Mucosa of stomach (tissue), 1 donor: Measurements from ENCODE around the gene ZDHHC18.

Source experiments
- H3K27me3 ChIP-seq: one replicate; pipeline ENCODE4 v1.7.0; 2013; ENCODE audit warnings: mild to moderate bottlenecking, low read length; ENCODE audit not compliant: control insufficient read depth, insufficient read depth
- H3K36me3 ChIP-seq: one replicate; pipeline ENCODE4 v1.7.0; 2013; ENCODE audit warnings: low read length; ENCODE audit not compliant: control insufficient read depth, insufficient read depth
- H3K4me1 ChIP-seq: one replicate; pipeline ENCODE4 v1.7.0; 2013; ENCODE audit warnings: mild to moderate bottlenecking, low read length; ENCODE audit not compliant: control insufficient read depth, insufficient read depth
- H3K4me3 ChIP-seq: one replicate; pipeline ENCODE4 v1.7.0; 2013; ENCODE audit warnings: low read length
- H3K9ac ChIP-seq: one replicate; pipeline ENCODE4 v1.7.0; 2013; ENCODE audit warnings: mild to moderate bottlenecking, low read length, moderate library complexity
- H3K9me3 ChIP-seq: one replicate; pipeline ENCODE4 v1.7.0; 2013; ENCODE audit warnings: mild to moderate bottlenecking, low read length, moderate library complexity; ENCODE audit not compliant: control insufficient read depth
- donor health status: Pancreatic carcinoma.

ZDHHC18 gene

DNA sequence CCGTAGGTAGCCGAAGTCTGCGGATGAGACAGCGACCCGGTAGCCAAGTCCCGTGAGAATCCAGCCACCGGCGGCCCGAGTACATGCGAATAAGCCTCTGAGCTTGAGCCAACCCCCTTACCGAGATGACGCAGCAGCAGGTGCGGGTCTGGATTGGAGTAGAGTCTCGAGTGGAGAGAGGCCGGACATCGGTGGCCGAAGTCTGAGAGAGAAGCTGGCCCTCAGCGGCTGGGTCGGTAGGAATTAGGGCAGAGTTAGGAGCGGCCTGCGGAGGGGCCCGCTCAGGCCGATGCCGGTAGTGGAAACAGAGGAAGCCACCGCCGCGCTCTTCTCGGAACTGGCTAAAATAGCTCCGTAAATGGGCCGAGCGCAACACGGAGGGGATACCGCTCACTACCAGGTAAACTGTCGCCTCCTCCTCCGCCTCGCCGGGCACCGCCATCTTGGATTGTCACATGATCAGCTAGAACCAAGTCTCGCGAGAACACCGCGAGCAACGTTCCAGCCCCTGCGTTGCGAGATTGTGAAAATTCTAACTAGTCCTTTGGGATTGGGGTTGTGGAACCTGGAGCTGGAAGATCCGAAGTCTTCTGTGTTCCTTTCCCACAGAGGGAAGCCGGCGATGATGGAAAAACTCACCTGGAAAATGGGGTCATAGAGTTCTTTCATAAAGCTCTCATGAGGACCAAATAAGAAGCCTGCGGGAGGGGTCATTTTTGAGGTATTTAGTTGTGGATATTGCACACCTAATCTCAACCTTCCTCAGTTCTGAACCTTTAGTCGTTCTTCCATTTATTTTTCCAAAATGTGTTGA, 73.7 kb downstream of the ZDHHC18 start, which contains the start of gene GPATCH3:
Gene GPATCH3, minus strand, starts transcription at position 467 of the 814 bp plus-strand sequence. Its CDS starts 25 bp downstream, at position 442.
- H3K9ac ChIP-seq: peak within 1 kb of the TSS; percentile 95
- H3K27me3 ChIP-seq: no peaks in the 10 kb centered on the region
- no peaks in the 10 kb centered on the region for H3K36me3 ChIP-seq
- peaks cover 11% of the 10 kb centered on the region for H3K4me1 ChIP-seq
- peak within 1 kb of the TSS; percentile 75 for H3K4me3 ChIP-seq
- no peaks in the 10 kb centered on the region for H3K9me3 ChIP-seq

DNA sequence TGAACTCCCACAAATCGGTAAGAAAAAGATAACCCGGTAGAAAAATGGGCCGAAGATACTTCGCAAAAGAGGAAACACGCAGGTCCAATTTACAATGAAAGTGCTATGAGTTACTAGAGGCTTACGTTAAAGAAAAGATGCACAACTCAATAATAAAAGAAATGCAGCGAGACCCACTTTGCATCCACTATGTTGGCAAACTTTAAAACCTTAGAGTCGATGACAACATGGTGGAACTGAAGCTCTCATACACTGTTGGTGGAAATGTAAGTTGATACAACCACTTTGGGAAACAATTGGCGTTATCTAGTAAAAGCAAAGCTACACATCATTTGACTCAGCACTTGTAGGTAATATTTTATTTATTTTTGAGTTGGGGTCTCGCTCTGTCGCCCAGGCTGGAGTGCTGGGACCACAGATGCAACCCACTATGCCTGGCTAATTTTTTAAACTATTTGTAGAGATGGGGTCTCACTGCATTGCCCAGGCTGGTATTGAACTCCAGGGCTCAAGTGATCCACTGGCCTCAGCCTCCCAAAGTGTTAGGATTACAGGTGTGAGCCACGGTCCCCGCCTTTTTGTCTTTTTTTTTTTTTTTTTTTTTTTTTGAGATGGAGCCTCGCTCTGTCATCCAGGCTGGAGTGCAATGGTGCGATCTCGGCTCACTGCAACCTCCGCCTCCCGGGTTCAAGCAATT, 74.5 kb downstream of the ZDHHC18 start:
- H3K4me1 ChIP-seq: peaks cover 16% of the 10 kb centered on the region
- peak overlapping the region; percentile 75 for H3K4me3 ChIP-seq
- H3K9ac ChIP-seq: peak overlapping the region; percentile 95
- H3K36me3 ChIP-seq: no peaks in the 10 kb centered on the region
- no peaks in the 10 kb centered on the region for H3K27me3 ChIP-seq
- no peaks in the 10 kb centered on the region for H3K9me3 ChIP-seq
